GM12878 (cell line): ENCODE measurements around the gene C1orf35.

Experiments
- EP300 ChIP-seq, 2 experiments: fragments of 150-350 bp in 1 of 2; IDR thresholded peaks; 2 replicates each; pipeline ENCODE4 v1.6.1; 2011 to 2012; ENCODE audit warnings: low read depth in 2 of 2, low read length in 2 of 2, borderline replicate concordance in 1 of 2, improper control_type of control experiment in 1 of 2, inconsistent platforms in 1 of 2; ENCODE audit not compliant: control insufficient read depth in 1 of 2
- FOXK2 ChIP-seq: fragments of 450-650 bp; IDR thresholded peaks from 2 replicates; pipeline ENCODE4 v1.6.1; 2017; ENCODE audit warnings: mild to moderate bottlenecking, moderate library complexity
- POLR2A ChIP-seq: IDR thresholded peaks from 2 replicates; pipeline ENCODE4 v1.6.1; 2011; ENCODE audit warnings: low read depth, mild to moderate bottlenecking, low read length
- POLR2AphosphoS2 ChIP-seq: IDR thresholded peaks from 2 replicates; pipeline ENCODE4 v1.6.1; 2011; ENCODE audit warnings: low read depth, mild to moderate bottlenecking, low read length, improper control_type of control experiment, moderate library complexity
- RAD21 ChIP-seq: IDR thresholded peaks from 2 replicates; pipeline ENCODE4 v1.6.1; 2011; ENCODE audit warnings: mild to moderate bottlenecking, low read depth, low read length, moderate library complexity; ENCODE audit not compliant: insufficient read depth
- SRF ChIP-seq, 2 experiments: IDR thresholded peaks; 2 replicates each; pipeline ENCODE4 v1.6.1; 2011; ENCODE audit warnings: low read depth in 2 of 2, low read length in 2 of 2, mild to moderate bottlenecking in 1 of 2, moderate library complexity in 1 of 2
- TAF1 ChIP-seq: IDR thresholded peaks from 2 replicates; pipeline ENCODE4 v1.6.1; 2011; ENCODE audit warnings: mild to moderate bottlenecking, low read depth, low read length, borderline replicate concordance
- TF ChIP-seq, protein P1 (sequence below), 3 experiments: IDR thresholded peaks in 2 of 3; conservative IDR thresholded peaks in 1 of 3; 2 replicates each; pipeline ENCODE4 v1.5.1; 2011; ENCODE audit warnings: low read depth in 3 of 3, low read length in 3 of 3, mild to moderate bottlenecking in 3 of 3, control low read depth in 2 of 3, moderate library complexity in 2 of 3, inconsistent platforms in 1 of 3, mixed read lengths in 1 of 3; ENCODE audit not compliant: control insufficient read depth in 2 of 3, insufficient read depth in 1 of 3; ENCODE audit errors: extremely low read depth in 1 of 3

DNA sequence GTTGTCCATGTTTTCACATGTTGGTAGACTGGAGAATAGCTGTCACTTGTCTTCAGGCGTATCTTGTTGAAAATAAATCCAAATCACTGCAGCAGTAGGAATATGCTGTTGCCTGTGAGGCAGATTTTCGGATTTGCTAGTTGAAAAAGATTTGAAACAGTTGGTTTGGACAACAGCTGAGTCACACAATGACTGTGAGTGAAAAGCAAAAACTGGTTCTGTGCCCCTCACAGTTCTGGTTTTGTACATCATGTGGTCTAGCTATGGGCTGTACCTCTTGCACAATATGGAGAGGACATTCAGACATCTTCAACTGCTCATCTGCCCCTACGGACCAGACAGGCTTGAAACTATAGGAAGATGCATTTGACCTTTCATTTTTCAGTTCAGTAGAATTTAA, 18.8 kb downstream of the C1orf35 start:
- TF ChIP-seq POLR2A (no peak), FOXK2 (no peak), RAD21 (no peak), POLR2AphosphoS2 (no peak), TAF1 (no peak), EP300 (IDR thresholded peaks at IDR 0.05; ENCODE audit: borderline replicate concordance in 1 of 2, control insufficient read depth in 1 of 2, low read depth in 2 of 2, low read length in 2 of 2) (no peak), SRF (IDR thresholded peaks at IDR 0.05; ENCODE audit: low read depth in 2 of 2, low read length in 2 of 2) (no peak)
- TF ChIP-seq, protein P1, sequence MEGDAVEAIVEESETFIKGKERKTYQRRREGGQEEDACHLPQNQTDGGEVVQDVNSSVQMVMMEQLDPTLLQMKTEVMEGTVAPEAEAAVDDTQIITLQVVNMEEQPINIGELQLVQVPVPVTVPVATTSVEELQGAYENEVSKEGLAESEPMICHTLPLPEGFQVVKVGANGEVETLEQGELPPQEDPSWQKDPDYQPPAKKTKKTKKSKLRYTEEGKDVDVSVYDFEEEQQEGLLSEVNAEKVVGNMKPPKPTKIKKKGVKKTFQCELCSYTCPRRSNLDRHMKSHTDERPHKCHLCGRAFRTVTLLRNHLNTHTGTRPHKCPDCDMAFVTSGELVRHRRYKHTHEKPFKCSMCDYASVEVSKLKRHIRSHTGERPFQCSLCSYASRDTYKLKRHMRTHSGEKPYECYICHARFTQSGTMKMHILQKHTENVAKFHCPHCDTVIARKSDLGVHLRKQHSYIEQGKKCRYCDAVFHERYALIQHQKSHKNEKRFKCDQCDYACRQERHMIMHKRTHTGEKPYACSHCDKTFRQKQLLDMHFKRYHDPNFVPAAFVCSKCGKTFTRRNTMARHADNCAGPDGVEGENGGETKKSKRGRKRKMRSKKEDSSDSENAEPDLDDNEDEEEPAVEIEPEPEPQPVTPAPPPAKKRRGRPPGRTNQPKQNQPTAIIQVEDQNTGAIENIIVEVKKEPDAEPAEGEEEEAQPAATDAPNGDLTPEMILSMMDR (IDR thresholded peaks at IDR 0.05 in 2 of 3, conservative IDR thresholded peaks at IDR 0.05 in 1 of 3; ENCODE audit: control insufficient read depth in 2 of 3, extremely low read depth in 1 of 3, insufficient read depth in 1 of 3, low read depth in 3 of 3, low read length in 3 of 3) = no peak
